GM12874 (cell line): ENCODE results near the gene TNFRSF11A.

Experiments
- CTCF ChIP-seq: IDR thresholded peaks from 2 replicates; pipeline ENCODE4 v1.5.1; 2011; ENCODE audit warnings: low read depth, mild to moderate bottlenecking, control low read depth, low read length, moderate library complexity; ENCODE audit not compliant: insufficient read depth

TNFRSF11A gene

GRCh38 chr18:62331581-62332356 lies 6.7 kb downstream of the TNFRSF11A start:
- TF ChIP-seq CTCF, result no peak

DNA sequence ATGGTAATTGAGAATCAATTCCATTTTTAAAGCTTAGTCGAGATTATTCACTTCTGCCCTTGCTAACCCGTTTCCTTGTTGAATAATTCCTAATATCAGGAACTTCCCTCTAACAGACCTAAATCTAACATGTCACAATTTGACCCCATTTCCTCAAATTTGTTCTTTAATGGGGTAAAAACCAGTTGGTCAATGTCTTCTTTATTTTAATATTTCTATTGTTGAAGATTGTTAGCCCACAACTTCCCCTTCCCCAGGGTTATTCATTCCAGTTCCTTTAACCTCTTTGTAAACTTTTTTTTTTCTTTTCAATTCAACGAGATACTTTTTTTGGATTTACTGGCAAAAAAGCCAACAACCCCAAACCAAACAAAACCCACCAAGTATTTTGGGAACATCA lies 7.3 kb downstream of the TNFRSF11A start:
- TF ChIP-seq CTCF, result no peak

GRCh38 chr18:62332964-62333695 lies 8.0 kb downstream of the TNFRSF11A start:
- no peak for TF ChIP-seq CTCF

DNA sequence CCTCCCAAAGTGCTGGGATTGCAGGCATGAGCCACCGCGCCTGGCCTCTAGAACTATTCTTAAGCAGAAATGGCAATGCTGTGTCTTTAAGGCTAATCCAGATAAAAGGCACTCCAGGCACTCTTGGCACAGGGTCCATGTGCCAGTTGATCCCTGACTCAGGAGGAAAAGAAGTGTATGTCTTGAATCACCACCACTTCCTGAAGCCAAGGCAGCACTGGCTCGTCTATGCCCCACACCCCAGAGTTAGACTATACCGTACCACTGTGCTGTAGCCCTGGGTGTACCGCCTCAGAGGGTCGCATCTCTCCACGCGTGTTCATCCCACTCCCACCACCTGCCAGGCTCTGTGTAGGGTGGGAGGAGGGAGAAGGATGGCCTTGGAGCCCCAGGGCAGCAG lies 9.0 kb downstream of the TNFRSF11A start:
- TF ChIP-seq CTCF, result no peak

GRCh38 chr18:62335494-62335893 lies 10.4 kb downstream of the TNFRSF11A start:
- no peak for TF ChIP-seq CTCF

DNA sequence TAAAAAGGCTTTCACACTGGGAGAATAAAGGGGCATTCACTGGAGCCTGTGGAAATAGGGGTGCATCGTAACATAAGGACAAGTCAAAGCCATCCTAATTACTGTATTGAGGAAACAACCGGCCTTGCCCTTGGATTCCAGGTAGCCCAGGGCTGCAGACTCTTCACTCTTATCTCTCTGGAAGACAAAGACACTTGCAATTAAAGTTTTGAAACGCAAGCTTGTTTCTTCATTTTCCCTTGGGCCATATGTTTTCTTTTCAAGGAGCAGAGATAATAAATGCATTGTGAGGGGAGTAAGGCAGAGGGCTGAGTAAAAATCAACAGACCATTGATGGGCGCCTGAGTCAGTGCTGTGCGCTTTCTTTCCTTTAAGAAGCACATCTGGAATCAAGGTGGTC lies 11.5 kb downstream of the TNFRSF11A start:
- TF ChIP-seq CTCF, result no peak

GRCh38 chr18:62337336-62337735 lies 12.2 kb downstream of the TNFRSF11A start:
- TF ChIP-seq CTCF, result no peak
